Thymus (tissue), 14 donors: ENCODE data around the gene FBXO42. TPM values are rescaled to one million over a fixed set of nuclear protein-coding genes. Genes with fewer than 3 reads are reported as not detected.
A peak's percentile ranks its signal among the peaks of the same experiment; 100 is the strongest.

Experiments
- DNase-seq, 9 donors: peaks; one replicate each; pipeline ENCODE4 v3.0.0-alpha.2; 2013; ENCODE audit warnings: low spot score in 9 of 9, low read depth in 6 of 9, missing footprints in 1 of 9
- H3K27ac ChIP-seq, 2 donors: one replicate each; pipeline ENCODE4 v1.5.1; 2013; ENCODE audit warnings: control low read depth in 1 of 2, low read depth in 1 of 2, low read length in 1 of 2, mild to moderate bottlenecking in 1 of 2, moderate library complexity in 1 of 2
- H3K27me3 ChIP-seq, 2 donors: one replicate each; pipeline ENCODE4 v1.5.1; 2013; ENCODE audit warnings: low read length in 1 of 2; ENCODE audit not compliant: control insufficient read depth in 2 of 2, insufficient read depth in 1 of 2
- H3K36me3 ChIP-seq, 2 donors: one replicate each; pipeline ENCODE4 v1.5.1; 2013; ENCODE audit warnings: low read length in 1 of 2, mild to moderate bottlenecking in 1 of 2, moderate library complexity in 1 of 2; ENCODE audit not compliant: control insufficient read depth in 2 of 2, insufficient read depth in 2 of 2
- H3K4me1 ChIP-seq, 2 donors: one replicate each; pipeline ENCODE4 v1.5.1; 2013; ENCODE audit warnings: low read length in 2 of 2; ENCODE audit not compliant: control insufficient read depth in 2 of 2, insufficient read depth in 2 of 2
- H3K4me3 ChIP-seq, 2 donors: one replicate each; pipeline ENCODE4 v1.5.1; 2013; ENCODE audit warnings: low read length in 2 of 2, control low read depth in 1 of 2, mild to moderate bottlenecking in 1 of 2
- H3K9me3 ChIP-seq, 2 donors: one replicate each; pipeline ENCODE4 v1.5.1; 2013; ENCODE audit warnings: low read length in 1 of 2, mild to moderate bottlenecking in 1 of 2; ENCODE audit not compliant: control insufficient read depth in 2 of 2, insufficient read depth in 1 of 2
- WGBS: extraction: QIAGEN DNeasy Blood & Tissue Kit; methylation state at CpG from one replicate; pipeline ENCODE4 v1.1.7; 2013; 5-methylcytosine and 5-hydroxymethylcytosine counted together
- long read RNA-seq, 10 donors: transcript quantifications; one replicate each; lab custom pipeline, GENCODE V29; 2026
- polyA plus RNA-seq: library from polyadenylated mRNA; stranded (reverse); fragments of 200-250 nt; gene quantifications from one replicate; pipeline ENCODE4 v1.2.3, GENCODE V29; 2013
- total RNA-seq: library from RNA; stranded (reverse); fragments of 120-200 nt; gene quantifications from one replicate; pipeline ENCODE4 v1.2.4, GENCODE V29; 2013
- donor health status: healthy.

The FBXO42 gene
- 12.4 TPM for total RNA-seq
- polyA plus RNA-seq: 20.8 TPM
- long read RNA-seq, donor 1, partial matches to known transcripts: 0 of 1 reads
- long read RNA-seq, donor 1, other reads (novel, unspliced or antisense): 0 of 1 reads
- long read RNA-seq, donor 2, full-length matches to known transcripts: 10 of 16 reads
- long read RNA-seq, donor 2, partial matches to known transcripts: 6 of 16 reads
- long read RNA-seq, donor 2, other reads (novel, unspliced or antisense): 0 of 16 reads
- long read RNA-seq, donor 3, full-length matches to known transcripts: 3 of 3 reads
- long read RNA-seq, donor 3, partial matches to known transcripts: 0 of 3 reads
- long read RNA-seq, donor 3, other reads (novel, unspliced or antisense): 0 of 3 reads
- long read RNA-seq, donor 4, full-length matches to known transcripts: 1 of 1 reads
- long read RNA-seq, donor 4, partial matches to known transcripts: 0 of 1 reads
- long read RNA-seq, donor 4, other reads (novel, unspliced or antisense): 0 of 1 reads
- long read RNA-seq, donor 5, full-length matches to known transcripts: 9 of 9 reads
- long read RNA-seq, donor 5, partial matches to known transcripts: 0 of 9 reads
- long read RNA-seq, donor 5, other reads (novel, unspliced or antisense): 0 of 9 reads
- long read RNA-seq, donor 6, full-length matches to known transcripts: 5 of 5 reads
- long read RNA-seq, donor 6, partial matches to known transcripts: 0 of 5 reads
- long read RNA-seq, donor 6, other reads (novel, unspliced or antisense): 0 of 5 reads
- long read RNA-seq, donor 7, full-length matches to known transcripts: 5 of 10 reads
- long read RNA-seq, donor 7, partial matches to known transcripts: 0 of 10 reads
- long read RNA-seq, donor 7, other reads (novel, unspliced or antisense): 5 of 10 reads
- long read RNA-seq, donor 8, full-length matches to known transcripts: 1 of 1 reads
- long read RNA-seq, donor 8, partial matches to known transcripts: 0 of 1 reads
- long read RNA-seq, donor 8, other reads (novel, unspliced or antisense): 0 of 1 reads
- long read RNA-seq, donor 9, full-length matches to known transcripts: 3 of 3 reads
- long read RNA-seq, donor 9, partial matches to known transcripts: 0 of 3 reads
- long read RNA-seq, donor 9, other reads (novel, unspliced or antisense): 0 of 3 reads
- long read RNA-seq, donor 10, full-length matches to known transcripts: 5 of 5 reads
- long read RNA-seq, donor 10, partial matches to known transcripts: 0 of 5 reads
- long read RNA-seq, donor 10, other reads (novel, unspliced or antisense): 0 of 5 reads

DNA sequence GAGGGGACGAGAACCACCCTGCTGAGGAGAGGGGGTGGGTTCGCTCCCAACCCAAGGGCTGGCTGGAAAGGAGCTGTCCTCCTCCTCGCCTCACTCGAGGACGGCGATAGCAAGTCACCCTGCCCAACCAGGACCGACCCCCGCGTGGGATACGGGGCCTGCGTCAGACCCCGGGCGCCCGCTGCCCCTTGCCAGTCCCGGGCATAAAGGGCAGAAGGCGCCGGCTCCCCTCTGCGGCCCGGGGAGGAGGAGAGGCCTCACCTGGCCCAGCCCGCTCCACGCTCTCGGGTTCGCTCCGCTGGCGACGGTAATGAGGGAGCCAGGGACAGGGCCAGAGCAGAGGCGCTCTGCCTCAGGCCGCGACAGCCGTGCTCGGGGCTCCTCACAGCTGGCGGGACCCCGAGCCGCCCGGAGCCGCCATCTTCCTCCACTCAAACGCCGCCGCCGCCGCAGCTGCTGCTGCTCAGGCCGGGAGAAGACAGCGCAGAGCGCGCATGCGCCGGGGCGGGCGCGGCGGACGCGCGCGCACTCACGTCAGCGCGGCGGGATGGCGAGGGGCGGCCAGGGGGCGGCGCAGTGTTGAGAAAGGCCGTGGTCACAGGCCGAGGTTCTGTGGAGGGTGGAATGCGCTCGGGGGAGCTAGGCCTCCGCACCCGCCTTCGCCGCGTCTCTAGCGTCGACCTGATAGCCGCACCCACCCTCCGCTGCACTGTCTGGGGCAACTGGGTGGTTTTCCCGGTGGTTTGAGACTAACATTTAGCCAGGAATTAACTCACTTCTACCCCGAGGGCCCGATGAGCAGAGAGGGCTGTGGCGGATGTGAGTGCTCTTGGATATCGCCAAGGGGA, at the start of gene FBXO42:
FBXO42 (minus strand) TSS at position 487 of the 848 bp plus-strand sequence. CDS start 37,062 bp downstream, outside the sequence.
- Histone ChIP-seq H3K4me3 (peak within 1 kb of the TSS; percentile 87 to 96), H3K36me3 (no peaks in the 10 kb centered on the region), H3K27me3 (no peaks in the 10 kb centered on the region), H3K27ac (peak within 1 kb of the TSS; percentile 92 to 94), H3K9me3 (no peaks in the 10 kb centered on the region), H3K4me1 (peaks cover 0 to 15% of the 10 kb centered on the region in 2 donors)
- peak; percentile 83 to 97 (median 93) for DNase-seq
- under 1% methylated on average over 81 of the region's 81 CpGs for WGBS

- Histone ChIP-seq H3K27ac (no peak overlapping the region), H3K9me3 (no peaks in the 10 kb centered on the region), H3K27me3 (no peaks in the 10 kb centered on the region), H3K36me3 (peaks cover 49 to 59% of the 10 kb centered on the region in 2 donors), H3K4me1 (peaks cover 0 to 6% of the 10 kb centered on the region in 2 donors), H3K4me3 (no peak overlapping the region)
- no peak for DNase-seq
- 99% methylated on average over 5 of the region's 5 CpGs for WGBS
Measured at GRCh38 chr1:16398371-16398953, 46.2 kb upstream of the FBXO42 start.

DNA sequence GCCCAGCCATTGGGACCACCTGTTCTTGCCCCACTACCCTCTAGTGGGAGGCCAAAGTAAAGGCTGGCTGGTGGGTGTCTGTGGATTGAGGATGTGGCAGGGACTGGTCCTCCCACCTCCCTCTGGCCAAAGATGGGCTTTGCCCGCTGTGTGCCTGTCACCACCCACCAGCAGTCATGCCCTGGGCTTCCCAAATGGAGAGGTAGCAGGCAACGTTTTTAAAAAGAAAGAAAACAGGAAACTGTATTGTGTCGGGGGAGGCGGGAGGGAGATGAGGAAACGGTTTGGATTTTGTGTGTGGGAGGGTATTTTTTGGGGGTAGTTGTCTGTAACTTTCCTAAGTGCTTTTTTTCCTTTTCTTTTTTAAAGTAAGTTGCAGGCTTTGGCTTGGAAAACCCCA, 44.8 kb upstream of the FBXO42 start:
- peaks cover 0 to 15% of the 10 kb centered on the region in 2 donors for H3K4me1 ChIP-seq
- H3K36me3 ChIP-seq: peaks cover 56 to 69% of the 10 kb centered on the region in 2 donors
- H3K4me3 ChIP-seq: no peak overlapping the region
- no peaks in the 10 kb centered on the region for H3K9me3 ChIP-seq
- WGBS: 78% methylated on average over 5 of the region's 5 CpGs
- peak overlapping the region in 1 of 2 donors; percentile 3 for H3K27ac ChIP-seq
- DNase-seq: no peak
- no peaks in the 10 kb centered on the region for H3K27me3 ChIP-seq

DNA sequence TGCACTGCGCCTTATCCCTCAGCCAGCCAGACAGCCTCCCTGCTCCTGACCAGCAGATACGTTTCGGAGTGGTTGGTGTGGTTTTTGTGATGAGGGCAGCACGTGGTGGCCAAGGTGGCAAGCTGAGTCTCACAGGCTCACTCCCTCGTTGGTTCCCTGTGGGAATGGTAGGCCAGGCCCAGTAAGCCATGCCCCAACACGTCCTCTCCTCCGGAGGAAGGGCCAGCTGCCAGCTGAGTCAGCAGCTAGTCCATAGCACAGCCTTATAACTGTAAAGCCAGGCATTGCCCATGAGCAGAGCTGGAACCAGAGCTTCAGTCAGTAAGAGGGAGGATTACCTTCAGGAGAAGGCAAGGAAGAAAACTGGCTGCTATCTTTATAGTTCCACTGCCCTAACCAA, 44.3 kb upstream of the FBXO42 start:
- no peaks in the 10 kb centered on the region for H3K9me3 ChIP-seq
- DNase-seq: no peak
- no peak overlapping the region for H3K27ac ChIP-seq
- peaks cover 56 to 72% of the 10 kb centered on the region in 2 donors for H3K36me3 ChIP-seq
- no peak overlapping the region for H3K4me3 ChIP-seq
- peaks cover 0 to 15% of the 10 kb centered on the region in 2 donors for H3K4me1 ChIP-seq
- WGBS: 96% methylated on average over 7 of the region's 7 CpGs
- H3K27me3 ChIP-seq: no peaks in the 10 kb centered on the region

DNA sequence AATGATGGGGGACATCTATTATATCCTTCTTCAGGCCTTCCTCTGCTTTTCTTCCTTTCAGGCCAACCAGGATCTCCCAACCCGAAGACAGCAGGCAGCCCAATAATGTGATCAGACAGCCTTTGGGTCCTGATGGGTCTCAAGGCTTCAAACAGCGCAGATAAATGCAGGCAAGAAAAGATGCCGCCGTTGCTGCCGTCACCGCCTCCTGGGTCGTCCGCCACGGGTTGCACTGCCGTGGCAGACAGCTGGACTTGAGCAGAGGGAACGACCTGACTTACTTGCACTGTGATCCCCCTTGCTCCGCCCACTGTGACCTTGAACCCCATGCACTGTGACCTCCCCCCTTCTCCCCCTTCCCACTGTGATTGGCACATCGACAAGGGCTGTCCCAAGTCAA, 42.7 kb upstream of the FBXO42 start:
- Histone ChIP-seq H3K4me1 (peaks cover 0 to 15% of the 10 kb centered on the region in 2 donors), H3K4me3 (no peak overlapping the region), H3K36me3 (peaks cover 58 to 68% of the 10 kb centered on the region in 2 donors), H3K9me3 (no peaks in the 10 kb centered on the region), H3K27ac (no peak overlapping the region), H3K27me3 (no peaks in the 10 kb centered on the region)
- 96% methylated on average over 13 of the region's 13 CpGs for WGBS
- DNase-seq: no peak

- no peak for DNase-seq
- Histone ChIP-seq H3K27me3 (no peaks in the 10 kb centered on the region), H3K4me1 (peaks cover 0 to 15% of the 10 kb centered on the region in 2 donors), H3K36me3 (peaks cover 58 to 59% of the 10 kb centered on the region in 2 donors), H3K27ac (no peak overlapping the region), H3K4me3 (no peak overlapping the region), H3K9me3 (no peaks in the 10 kb centered on the region)
- 98% methylated on average over 10 of the region's 10 CpGs for WGBS
Measured at GRCh38 chr1:16393570-16394521, 41.6 kb upstream of the FBXO42 start.

- Histone ChIP-seq H3K27ac (no peak overlapping the region), H3K4me3 (no peak overlapping the region), H3K36me3 (peaks cover 50 to 54% of the 10 kb centered on the region in 2 donors), H3K4me1 (peaks cover 0 to 15% of the 10 kb centered on the region in 2 donors), H3K27me3 (no peaks in the 10 kb centered on the region), H3K9me3 (no peaks in the 10 kb centered on the region)
- DNase-seq: no peak
- WGBS: 97% methylated on average over 21 of the region's 21 CpGs
Measured at GRCh38 chr1:16392740-16393569, 40.7 kb upstream of the FBXO42 start.
